Activated T-helper 1 cell treated with anti-CD3 and anti-CD28 coated beads, Interleukin-2, amount 50 U/mL, for 16 hours (primary cell): ENCODE data around the gene PHC2.

Experiments used
- DNase-seq, 2 donors: peaks; one replicate each; pipeline ENCODE4 v3.0.0-alpha.2; 2020; ENCODE audit warnings: low read depth in 1 of 2, low spot score in 1 of 2

The PHC2 gene

DNA sequence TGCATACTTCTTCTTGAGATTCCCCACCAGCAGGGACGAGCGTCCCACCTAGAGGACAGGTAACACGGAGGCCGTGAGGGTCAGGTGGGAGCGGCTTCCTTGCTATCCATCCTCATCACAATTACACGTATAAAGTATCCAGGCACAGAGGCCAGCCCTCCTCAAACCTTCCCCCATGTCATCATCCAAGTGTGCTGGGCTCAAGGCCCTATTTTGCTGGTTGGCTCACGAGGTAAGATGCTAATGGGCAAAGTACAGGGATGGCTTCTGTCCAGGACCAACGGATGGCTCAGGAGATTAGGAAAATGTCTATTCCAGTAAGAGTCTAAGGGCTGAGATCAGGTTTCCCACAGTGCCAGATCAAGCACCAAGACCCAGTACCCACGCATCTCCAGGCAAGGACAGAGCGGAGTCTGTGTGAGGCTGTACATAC is 98.5 kb downstream of the PHC2 start:
- DNase-seq, result no peak

DNA sequence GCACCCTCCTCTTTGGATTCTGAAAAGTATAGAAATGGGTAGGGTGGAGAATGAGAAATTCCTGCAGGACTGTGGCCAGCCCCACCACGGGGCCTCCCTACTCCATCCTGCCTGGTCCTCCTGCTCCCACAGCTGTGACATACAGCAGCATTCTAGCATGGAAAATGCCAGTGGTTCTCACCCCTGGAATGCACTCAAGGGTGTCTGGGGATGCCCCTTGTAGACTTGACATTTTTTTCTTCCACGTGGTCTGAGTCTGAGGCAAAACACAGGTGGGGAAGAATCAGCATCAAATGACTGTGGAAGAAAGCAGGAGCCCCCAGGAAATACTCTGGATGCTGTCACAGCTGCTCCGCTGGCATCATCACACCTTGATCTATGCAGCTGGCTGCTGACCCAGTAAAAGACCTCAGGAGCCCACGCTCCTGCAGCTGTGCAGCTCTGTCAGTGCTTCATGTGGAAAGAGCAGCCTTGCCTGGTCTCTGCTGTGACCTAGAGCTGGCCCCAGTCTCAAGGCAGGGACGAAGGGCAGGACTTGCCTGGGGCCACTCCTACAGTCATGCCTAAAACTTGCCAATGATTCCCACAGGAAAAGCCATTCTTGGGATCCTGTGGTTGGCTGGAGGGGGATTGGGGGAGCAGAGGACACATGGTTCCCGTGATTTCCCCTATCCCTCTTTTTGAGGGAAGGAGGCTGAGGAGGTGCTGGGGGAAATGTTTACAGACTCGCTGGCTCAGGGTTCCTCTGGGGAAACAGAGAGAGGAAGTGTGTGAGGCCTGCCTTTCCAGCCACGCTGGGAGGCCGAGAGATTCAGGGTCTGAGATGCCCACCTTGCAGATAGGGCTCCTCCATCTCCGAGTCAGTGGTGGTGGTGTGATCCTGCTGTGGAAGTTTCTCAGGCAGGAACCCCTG is 99.2 kb downstream of the PHC2 start:
- DNase-seq, result no peak

DNA sequence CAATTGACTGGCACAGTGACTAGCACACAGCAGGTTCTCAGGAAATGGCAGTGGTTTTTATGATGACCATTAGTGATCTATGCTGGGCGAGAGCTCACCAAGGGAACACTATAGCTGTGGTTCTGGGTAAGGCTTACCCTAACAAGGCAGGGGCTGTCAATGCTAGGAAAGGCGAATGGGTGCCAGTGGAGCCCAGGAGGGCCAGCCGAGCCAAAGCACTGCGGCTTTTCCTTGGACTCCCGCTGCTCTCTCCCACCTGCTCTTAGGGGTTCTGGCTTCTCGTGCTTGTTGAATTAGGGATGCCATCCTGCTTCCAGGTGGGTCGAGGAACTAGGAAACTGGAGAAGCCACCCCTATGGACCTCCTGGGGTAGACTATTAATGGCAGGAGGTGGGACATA is 100.0 kb downstream of the PHC2 start:
- no peak for DNase-seq

DNA sequence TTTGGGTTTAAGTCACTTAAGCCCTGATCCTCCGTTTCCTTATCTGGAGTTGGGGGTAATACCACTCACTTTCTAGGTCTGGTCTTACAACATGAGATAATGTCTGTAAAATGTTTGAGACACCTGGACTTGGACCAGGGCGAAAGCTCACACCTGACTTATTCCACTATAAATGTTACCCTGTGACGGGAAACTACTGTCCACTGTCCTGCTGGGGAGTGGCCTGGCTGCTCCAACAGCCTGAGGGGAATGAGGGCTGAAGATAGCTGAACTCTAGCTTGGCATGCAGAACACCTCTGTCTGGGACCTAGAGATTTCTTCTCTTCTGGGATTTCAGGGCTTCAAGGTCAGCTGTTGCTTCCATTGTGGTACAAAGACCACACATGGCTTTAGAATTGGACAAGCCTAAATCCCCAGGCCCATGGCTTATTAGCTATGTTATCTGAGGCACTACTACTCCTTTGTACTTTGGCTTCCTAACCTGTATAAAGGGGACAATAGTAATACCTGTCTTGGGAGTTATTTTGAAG is 100.5 kb downstream of the PHC2 start:
- no peak for DNase-seq

DNA sequence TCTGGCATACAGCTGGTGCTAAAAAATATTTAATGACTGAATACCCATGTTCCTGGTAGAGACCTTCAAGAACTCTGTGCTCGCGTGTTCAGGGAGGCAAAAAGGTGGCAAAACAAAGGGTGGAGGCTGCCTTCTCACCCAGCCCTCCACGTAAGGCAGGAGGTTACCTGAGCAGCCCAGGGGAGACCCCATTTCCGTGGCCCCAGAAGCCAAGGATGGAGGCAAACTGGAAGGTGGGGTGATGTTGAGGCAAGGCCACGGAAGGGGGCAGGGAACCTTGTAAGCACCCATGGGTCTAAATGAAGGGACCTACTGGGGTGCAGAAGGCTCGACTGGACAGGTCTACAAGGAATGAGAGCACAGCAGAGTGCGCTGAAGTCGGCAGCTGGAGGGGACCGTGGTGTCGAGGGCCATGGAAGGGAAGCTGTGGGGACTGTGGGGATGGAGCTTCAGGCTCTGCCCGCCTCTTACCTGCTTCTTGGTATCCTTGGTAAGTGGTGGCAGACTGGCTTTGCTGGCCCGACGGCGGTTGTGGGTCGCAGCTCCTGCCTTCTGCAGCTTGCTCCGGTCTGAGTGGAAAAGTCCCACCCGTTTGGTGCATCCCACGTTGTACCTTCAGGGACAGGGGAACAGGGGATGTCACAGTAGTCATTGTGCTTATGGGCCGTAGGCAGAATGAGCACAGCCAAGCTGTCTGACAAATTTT is 101.1 kb downstream of the PHC2 start:
- DNase-seq, result no peak

DNA sequence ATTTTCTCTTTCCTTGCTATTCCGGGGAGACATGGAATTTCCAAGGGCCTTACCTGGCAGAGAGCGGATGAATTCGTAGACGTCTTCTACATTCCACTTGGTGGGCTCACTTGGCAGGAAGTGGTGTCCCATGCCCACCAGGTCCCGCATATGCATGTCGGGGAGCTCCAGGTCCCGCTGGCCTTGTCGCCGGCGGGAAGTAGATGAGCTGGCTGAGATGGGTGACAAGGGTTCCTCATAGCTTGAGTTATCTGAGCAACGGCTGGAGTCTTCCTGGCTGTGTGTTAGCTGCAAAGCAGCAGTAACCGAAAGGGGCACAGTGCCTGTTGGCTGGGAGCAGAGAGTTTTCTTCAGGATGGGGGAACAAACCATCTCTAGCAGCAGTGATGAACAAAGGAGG is 102.1 kb downstream of the PHC2 start:
- DNase-seq, result no peak

DNA sequence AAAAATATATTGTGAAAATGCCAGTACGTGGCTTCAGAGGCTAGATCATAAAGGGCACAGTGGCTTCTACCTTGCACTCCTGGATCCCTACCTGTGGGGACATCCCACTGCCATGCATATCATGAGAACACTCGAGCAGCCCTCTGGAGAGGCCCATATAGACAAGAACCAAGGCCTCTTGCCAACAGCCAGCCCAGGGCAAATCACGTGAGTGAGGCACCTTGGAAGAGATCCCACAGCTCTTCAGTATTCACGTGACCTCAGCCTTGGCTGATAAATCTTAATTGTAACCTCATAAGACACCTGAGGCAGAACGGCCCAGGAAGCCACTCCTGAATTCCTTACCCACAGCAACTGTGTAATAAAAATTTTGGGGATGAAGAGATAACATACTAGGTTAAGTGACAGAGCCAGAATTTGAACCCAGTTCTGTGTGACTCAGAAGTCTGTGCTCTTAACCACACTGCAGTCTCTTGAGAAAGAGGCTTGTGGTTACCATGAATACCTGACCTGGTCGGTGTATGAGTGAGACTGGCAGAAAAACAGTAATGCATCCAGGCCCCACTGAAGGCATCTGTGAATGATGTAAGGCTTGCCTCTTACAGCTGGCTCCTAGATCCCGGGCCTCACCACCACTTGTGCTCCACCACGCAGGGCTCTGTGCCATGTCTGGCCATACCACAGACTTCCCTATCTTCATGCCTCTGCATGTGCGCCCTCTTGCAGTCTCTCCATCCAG is 103.1 kb downstream of the PHC2 start:
- no peak for DNase-seq

DNA sequence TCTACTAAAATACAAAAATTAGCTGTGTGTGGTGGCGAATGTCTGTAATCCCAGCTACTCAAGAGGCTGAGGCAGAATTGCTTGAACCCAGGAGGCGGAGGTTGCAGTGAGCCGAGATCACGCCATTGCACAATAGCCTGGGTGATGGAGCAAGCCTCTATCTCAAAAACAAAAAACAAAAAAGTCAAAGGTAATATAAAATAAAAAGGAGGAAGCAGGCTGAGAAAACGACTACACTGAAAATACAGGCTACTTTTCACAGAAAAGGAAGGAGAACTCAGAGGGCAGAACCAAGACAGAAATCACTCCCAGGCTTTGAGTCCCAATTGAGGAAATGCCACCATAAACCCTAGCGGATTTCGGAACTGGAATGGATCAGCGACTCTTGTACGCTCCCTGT is 104.1 kb downstream of the PHC2 start:
- DNase-seq, result no peak

DNA sequence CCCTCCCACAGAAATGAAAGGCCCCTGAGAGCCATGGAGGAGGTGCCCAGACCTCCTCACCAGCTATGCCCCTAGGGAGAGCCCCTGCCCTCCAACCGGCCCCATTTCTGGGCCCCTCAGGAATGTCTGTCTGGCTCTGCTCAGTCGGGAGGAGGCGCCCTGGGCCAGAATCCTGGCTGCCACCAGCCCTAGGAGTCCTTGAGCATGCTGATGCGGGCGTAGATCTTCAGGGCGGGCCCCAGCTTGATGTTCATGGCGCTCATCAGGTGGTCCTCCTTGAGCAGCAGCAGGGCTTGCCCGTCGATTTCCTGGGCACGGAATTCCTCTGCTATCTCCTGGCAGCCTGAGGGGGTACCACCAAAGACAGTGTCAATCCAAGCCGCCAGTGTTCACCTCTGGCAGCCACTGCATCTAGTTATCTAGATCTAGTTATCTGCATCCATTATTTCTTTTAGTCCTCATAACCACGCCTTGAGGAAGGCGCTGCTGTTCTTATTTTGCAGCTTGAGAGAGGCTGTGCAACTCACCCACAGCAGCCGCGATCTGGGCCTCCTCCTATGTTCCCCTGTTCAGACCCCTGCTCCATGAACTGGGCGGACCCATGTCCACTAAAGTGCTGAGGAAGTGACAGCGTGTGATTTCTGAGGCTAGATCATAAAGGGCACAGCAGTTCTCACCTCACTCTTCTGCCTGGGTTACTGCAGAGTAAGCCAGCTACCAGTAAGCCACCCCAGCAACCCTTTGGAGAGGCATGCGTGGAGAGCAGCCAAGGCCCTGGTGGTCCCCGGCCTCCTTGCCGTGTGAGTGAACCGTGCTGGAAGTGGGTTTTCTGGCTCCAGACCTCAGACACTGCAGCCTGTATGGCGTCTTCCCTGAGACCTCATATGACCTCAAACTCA is 106.0 kb downstream of the PHC2 start:
- no peak for DNase-seq

DNA sequence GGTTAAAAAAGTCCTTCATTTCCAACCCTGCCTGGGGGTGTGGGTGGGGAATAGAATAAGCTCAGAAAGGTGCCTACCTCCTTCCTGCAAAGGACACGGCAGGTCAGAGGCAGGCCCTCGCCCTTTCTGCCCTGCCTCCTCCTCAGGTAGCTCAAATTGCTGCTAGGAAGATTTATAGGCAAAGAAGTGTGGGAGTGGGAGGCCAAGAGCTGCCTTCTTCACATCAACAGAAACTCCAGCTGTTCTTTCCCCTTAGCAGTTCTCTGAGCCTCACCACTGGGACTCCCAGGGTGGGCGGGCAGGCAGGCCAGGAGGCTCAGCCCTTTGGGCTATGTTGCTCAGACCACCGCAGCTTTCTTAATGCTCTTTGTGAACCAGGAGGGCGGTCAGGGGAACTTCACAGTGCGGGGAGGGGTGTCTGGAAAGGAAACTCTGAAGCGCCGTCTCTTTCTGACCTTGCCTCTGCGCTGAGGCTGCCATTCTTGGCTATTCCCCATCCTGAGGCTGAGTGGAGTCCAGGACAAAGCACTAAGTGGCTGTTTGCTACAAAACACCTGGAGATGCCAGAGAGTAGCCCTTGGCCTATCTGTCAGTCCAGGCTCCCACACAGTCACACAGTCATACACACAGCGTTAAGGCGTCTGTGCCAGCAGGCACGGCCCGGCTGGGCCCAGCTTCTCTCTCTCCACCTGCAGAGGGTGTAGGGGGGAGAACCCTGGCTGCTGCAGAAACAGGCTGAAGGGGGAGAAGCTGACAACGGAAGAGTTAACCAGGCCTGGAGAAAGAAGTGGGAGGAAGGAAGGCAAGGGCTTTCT is 107.0 kb downstream of the PHC2 start:
- no peak for DNase-seq

DNA sequence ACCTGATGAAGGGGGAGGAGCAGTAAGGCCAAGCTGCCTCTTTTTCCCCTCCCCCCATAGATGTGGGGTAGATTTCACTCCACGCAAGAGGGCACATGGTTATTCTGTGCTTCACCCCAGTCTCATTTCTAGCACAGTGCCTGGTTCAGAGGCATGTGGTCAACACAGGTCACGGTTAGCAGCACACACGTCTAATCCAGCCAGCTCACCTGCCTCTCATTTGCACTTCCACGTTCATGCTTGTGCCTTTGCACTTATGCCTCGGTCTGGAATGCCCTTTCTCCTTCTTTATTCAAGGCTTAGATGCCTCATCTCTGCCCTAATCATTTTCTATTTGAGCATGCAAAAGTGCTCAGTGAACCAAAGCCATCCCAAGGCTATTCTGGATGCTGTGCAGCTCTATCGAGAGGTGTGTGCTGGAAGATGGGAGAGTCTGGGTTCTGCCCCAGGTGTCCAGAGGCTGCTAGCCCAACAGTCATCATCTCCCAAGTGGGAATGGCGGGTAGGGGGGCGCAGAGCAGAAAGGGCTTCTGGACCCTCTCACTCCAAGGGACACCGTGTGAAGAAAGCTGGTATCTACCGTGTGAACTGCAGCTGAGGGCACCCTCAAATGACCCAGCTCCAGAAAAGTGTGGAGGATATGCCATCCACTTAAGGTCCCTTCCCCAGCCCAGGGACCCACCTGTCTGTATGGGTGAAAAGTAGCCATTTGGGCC is 107.9 kb downstream of the PHC2 start:
- no peak for DNase-seq

DNA sequence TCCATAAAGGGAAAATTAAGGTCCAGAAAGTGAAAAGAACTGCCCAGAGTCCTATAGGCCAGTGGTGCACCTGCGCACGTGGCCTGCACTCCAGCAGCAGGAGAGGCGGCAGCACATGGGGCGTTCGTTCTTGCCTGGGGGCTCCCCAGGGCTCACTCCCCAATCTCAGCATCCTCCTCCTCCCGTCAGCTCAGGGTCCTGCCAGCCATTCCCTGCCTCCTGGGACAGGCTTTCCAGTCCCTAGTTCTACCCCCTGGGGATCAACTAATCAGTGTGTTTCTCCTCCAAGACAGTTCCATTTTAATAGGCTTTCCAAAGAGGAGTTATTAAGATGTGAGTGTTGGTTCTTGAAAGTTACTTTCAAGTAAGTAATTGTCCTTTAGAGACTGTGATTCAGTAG is 108.8 kb downstream of the PHC2 start:
- no peak for DNase-seq

DNA sequence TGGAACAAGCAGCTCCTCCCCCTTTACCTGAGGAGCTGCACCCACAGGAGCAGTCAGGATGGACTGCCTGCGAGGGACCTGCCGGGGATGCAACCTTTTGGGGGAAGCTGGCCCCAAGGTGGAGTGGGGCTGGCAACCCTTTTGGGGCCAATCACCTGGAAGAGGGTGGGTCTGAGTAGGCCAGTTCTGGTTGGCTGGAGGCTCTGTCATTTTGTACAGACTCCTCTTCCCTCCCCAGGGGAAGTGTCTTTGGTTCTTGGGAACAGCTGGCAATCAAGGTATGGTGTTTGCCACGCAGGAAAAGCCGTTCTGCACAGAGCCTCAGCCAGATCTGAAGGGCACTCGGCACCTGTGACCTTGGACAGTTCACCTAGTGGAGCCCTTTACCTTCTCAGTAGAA is 109.7 kb downstream of the PHC2 start:
- DNase-seq, result no peak

DNA sequence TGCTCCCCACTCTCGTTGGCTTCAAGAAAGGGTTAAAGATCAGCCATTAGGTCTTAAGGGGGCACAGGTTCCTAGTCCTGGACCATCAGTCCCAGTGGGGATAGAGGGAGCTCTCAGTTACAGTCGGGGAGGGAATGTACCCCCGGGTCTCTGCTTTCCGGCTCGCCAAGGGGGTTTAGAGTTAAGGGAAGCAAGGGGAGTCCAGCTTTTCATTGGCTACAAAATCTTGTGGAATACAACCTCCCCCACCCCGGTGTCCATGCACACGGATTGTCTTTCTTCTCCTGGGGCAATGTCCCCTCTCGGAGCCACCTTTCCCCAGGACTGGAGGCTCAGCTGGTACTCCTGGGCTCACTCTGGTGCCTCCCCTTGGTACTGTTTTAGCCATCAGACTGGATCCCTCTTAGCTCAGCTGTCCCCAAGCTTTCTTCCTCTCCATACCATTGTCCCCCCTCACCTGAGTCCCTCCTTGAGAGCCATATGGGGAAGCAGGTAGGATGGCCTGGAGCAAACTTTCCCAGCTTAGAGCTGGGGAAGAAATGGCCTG is 110.2 kb downstream of the PHC2 start, which contains the start of gene A3GALT2:
A3GALT2 (minus strand) TSS at position 480 of the 547 bp plus-strand sequence; CDS start at position 480, 0 bp downstream.
- DNase-seq, result no peak

DNA sequence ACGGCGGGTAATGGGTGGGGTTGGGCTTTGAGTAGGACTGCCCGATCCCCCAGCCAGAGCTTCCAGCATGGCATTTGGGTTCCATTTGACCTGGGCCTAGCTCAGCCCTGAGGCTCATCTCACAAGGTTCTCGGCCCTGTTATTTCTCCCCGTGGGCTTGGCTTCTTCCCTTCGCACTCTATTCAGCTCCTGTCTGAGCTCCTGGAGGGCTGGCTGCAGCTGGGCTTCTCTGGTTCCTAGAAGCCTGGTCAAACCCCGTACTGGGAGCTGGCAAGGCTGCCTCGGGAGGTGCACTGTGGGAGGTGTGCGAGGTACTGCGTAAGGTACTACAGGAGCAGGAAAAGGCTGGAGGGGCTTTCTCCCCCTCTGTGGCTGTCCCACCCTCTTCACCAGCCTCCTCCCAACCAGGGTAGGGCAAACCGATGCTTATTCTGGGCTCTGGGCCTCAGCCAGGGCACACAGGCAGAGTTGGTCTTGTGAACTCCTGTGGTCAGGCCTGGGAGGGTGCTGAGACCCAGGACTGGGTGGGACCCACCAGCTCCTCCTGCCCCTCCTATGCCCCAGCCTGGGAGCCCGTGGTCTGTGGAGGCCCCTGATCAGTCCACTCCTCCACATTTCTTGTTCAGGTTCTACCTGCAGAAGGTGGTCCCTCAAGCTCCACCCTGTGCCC is 110.8 kb downstream of the PHC2 start:
- DNase-seq, result no peak

DNA sequence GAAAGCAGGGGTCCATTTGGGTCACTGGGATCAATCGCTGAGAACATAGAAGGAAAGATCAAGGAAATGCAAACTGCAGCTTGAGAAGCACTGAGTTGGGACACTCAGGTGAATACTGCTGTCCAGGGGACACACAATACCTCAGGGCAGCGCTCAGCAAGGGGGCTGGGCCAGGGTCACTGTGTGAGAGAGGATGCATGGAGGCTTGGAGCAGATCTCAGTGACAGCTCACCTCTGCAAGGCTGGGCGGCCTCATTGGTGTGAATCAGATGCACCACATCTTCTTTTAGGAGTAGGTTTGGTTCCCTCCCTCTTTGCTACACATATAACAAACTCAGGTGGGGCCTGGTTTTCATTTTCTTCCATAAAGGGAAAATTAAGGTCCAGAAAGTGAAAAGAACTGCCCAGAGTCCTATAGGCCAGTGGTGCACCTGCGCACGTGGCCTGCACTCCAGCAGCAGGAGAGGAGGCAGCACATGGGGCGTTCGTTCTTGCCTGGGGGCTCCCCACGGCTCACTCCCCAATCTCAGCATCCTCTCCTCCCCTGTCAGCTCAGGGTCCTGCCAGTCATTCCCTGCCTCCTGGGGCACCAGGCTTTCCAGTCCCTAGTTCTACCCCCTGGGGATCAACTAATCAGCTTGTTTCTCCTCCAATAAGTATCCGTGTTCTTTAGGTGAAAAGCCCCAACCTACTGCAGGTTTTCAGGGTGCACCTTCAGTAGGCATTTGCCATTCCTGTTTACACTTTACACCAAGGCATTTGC is 111.5 kb downstream of the PHC2 start:
- no peak for DNase-seq

DNA sequence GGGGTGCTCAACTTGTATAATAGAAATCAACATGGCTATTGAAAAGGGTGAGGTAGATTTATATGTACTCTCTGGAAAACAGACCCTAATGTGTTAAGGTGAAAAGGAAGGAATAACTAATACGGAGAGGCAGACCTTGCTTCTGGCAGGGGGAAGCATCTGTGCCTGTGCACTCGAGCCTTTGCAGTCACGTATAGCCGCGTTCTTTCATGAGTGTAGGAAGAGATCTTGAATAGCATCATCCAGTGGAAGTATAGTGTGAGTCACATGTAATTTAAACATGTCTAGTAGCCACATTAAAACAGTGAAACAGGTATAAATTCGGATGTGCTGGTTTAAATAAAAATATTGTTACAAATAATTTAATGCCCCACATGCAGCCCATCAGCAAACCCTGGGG is 112.9 kb downstream of the PHC2 start:
- DNase-seq, result no peak
